Measurements from ENCODE around the gene ZSCAN18.

Gene ZSCAN18

DNA sequence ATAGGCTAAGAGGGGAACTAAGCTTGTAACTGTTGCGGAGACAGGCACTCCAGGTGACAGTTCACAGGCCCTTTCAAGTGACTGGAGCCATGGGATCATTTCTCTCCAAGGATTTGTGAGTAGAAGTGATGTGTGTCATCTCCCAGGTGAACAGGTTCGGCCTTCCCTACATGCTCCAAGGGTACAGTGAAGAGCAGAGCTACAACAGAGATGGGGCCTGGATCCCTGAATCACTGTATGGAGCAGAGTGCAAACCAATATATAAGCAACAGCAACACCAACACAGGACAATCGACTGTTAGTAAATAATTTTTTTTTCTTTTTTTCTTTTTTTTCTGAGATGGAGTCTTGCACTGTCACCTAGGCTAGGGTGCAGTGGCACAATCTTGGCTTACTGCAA lies 15.0 kb downstream of the ZSCAN18 start:
- Histone ChIP-seq H3K4me3 (replicated peaks; ENCODE audit: insufficient read depth, low read length) (no peak overlapping the region), H3K27me3 (ENCODE audit: insufficient read depth, poor library complexity, severe bottlenecking) (no peaks in the 10 kb centered on the region), H3K27ac (replicated peaks) (no peak overlapping the region)
- DNase-seq (ENCODE audit: low read depth in 1 of 2, low spot score in 1 of 2), result no peak
- TF ChIP-seq SPI1 (IDR thresholded peaks at IDR 0.05; ENCODE audit: borderline replicate concordance, low read depth) (no peak), GABPA (IDR thresholded peaks at IDR 0.05; ENCODE audit: low read depth) (no peak), POLR2AphosphoS5 (IDR thresholded peaks at IDR 0.05; ENCODE audit: low read depth) (no peak), CTCF (IDR thresholded peaks at IDR 0.05; ENCODE audit: insufficient read depth, low read length) (no peak)
- TF ChIP-seq, protein P1, sequence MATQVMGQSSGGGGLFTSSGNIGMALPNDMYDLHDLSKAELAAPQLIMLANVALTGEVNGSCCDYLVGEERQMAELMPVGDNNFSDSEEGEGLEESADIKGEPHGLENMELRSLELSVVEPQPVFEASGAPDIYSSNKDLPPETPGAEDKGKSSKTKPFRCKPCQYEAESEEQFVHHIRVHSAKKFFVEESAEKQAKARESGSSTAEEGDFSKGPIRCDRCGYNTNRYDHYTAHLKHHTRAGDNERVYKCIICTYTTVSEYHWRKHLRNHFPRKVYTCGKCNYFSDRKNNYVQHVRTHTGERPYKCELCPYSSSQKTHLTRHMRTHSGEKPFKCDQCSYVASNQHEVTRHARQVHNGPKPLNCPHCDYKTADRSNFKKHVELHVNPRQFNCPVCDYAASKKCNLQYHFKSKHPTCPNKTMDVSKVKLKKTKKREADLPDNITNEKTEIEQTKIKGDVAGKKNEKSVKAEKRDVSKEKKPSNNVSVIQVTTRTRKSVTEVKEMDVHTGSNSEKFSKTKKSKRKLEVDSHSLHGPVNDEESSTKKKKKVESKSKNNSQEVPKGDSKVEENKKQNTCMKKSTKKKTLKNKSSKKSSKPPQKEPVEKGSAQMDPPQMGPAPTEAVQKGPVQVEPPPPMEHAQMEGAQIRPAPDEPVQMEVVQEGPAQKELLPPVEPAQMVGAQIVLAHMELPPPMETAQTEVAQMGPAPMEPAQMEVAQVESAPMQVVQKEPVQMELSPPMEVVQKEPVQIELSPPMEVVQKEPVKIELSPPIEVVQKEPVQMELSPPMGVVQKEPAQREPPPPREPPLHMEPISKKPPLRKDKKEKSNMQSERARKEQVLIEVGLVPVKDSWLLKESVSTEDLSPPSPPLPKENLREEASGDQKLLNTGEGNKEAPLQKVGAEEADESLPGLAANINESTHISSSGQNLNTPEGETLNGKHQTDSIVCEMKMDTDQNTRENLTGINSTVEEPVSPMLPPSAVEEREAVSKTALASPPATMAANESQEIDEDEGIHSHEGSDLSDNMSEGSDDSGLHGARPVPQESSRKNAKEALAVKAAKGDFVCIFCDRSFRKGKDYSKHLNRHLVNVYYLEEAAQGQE (IDR thresholded peaks at IDR 0.05; ENCODE audit: insufficient replicate concordance, low read depth), result no peak

DNA sequence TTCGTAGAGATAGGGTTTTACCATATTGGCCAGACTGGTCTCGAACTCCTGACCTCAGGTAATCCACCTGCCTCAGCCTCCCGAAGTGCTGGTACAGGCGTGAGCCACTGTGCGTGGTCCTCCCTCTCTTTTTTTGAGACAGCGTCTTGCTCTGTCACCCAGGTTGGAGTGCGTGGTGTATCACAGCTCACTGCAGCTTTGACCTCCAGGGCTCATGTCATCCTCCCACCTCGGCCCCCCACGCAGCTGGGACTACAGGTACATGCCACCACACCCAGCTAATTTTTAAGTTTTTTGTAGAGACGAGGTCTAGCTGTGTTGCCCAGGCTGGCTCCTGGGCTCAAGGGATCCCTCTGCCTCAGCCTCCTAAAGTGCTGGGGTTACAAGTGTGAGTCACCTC lies 18.2 kb downstream of the ZSCAN18 start:
- DNase-seq (ENCODE audit: low read depth in 1 of 2, low spot score in 1 of 2), result no peak
- Histone ChIP-seq H3K27ac (replicated peaks) (no peak overlapping the region), H3K4me3 (replicated peaks; ENCODE audit: insufficient read depth, low read length) (no peak overlapping the region), H3K27me3 (ENCODE audit: insufficient read depth, poor library complexity, severe bottlenecking) (no peaks in the 10 kb centered on the region)
- TF ChIP-seq CTCF (IDR thresholded peaks at IDR 0.05; ENCODE audit: insufficient read depth, low read length), result no peak
- TF ChIP-seq, protein P1 (IDR thresholded peaks at IDR 0.05; ENCODE audit: insufficient replicate concordance, low read depth), result no peak
- TF ChIP-seq SPI1 (IDR thresholded peaks at IDR 0.05; ENCODE audit: borderline replicate concordance, low read depth), result no peak
- TF ChIP-seq POLR2AphosphoS5 (IDR thresholded peaks at IDR 0.05; ENCODE audit: low read depth), result no peak
- TF ChIP-seq GABPA (IDR thresholded peaks at IDR 0.05; ENCODE audit: low read depth), result no peak

- H3K4me3 ChIP-seq (replicated peaks; ENCODE audit: insufficient read depth, low read length), result no peak overlapping the region
- H3K27me3 ChIP-seq (ENCODE audit: insufficient read depth, poor library complexity, severe bottlenecking), result no peaks in the 10 kb centered on the region
- no peak for TF ChIP-seq POLR2AphosphoS5 (IDR thresholded peaks at IDR 0.05; ENCODE audit: low read depth)
- TF ChIP-seq, protein P1 (IDR thresholded peaks at IDR 0.05; ENCODE audit: insufficient replicate concordance, low read depth), result no peak
- no peak for TF ChIP-seq CTCF (IDR thresholded peaks at IDR 0.05; ENCODE audit: insufficient read depth, low read length)
- no peak for TF ChIP-seq GABPA (IDR thresholded peaks at IDR 0.05; ENCODE audit: low read depth)
- TF ChIP-seq SPI1 (IDR thresholded peaks at IDR 0.05; ENCODE audit: borderline replicate concordance, low read depth), result no peak
- no peak for DNase-seq (ENCODE audit: low read depth in 1 of 2, low spot score in 1 of 2)
- no peak overlapping the region for H3K27ac ChIP-seq (replicated peaks)
These were observed 30.7 kb downstream of the ZSCAN18 start for GRCh38 chr19:58067240-58067912.
